SK-N-SH (cell line): ENCODE results near the gene GPRC5A.

Experiments
- CHD2 ChIP-seq: fragments of 150-350 bp; IDR thresholded peaks from 2 replicates; pipeline ENCODE4 v1.6.1; 2018; ENCODE audit warnings: low read length; ENCODE audit not compliant: partially characterized antibody
- CTCF ChIP-seq: fragments of 200-600 bp; sonication (generic); IDR thresholded peaks from 2 replicates; pipeline ENCODE4 v1.6.1; 2017; ENCODE audit warnings: antibody characterized with exemption, mild to moderate bottlenecking, moderate library complexity
- EP300 ChIP-seq, 2 experiments: IDR thresholded peaks; 2 replicates each; pipeline versions ENCODE4 v1.4.0 to v1.6.1; 2012; ENCODE audit warnings: borderline replicate concordance in 1 of 2, low read depth in 1 of 2, low read length in 1 of 2
- JUND ChIP-seq: IDR thresholded peaks from 2 replicates; pipeline ENCODE4 v1.4.0; 2012
- MAX ChIP-seq: IDR thresholded peaks from 2 replicates; pipeline ENCODE4 v1.4.0; 2012; ENCODE audit warnings: low read depth
- MXI1 ChIP-seq: IDR thresholded peaks from 2 replicates; pipeline ENCODE4 v1.6.1; 2012; ENCODE audit warnings: mild to moderate bottlenecking, low read depth, low read length, improper control_type of control experiment
- REST ChIP-seq: IDR thresholded peaks from 2 replicates; pipeline ENCODE4 v1.6.1; 2012; ENCODE audit warnings: mild to moderate bottlenecking, low read depth, low read length, moderate library complexity
- USF2 ChIP-seq: fragments of 150-350 bp; IDR thresholded peaks from 2 replicates; pipeline ENCODE4 v1.6.1; 2017; ENCODE audit warnings: antibody characterized with exemption, low read length, low read depth, borderline replicate concordance
- ZBTB33 ChIP-seq: IDR thresholded peaks from 2 replicates; pipeline ENCODE4 v1.4.0; 2012; ENCODE audit warnings: low read depth, borderline replicate concordance

GRCh38 chr12:12853435-12853834 lies 37.9 kb upstream of the GPRC5A start:
- TF ChIP-seq CTCF (no peak), REST (no peak), CHD2 (no peak), EP300 (IDR thresholded peaks at IDR 0.05; ENCODE audit: borderline replicate concordance in 1 of 2, low read depth in 1 of 2, low read length in 1 of 2) (no peak), USF2 (no peak), MXI1 (no peak), ZBTB33 (no peak), JUND (no peak), MAX (no peak)
